NCI-H1436 (cell line): ENCODE measurements around the gene KLHL3.

Source experiments
- DNase-seq: peaks from one replicate; lab custom pipeline; 2025; lab: John Stamatoyannopoulos, UW

KLHL3 gene

DNA sequence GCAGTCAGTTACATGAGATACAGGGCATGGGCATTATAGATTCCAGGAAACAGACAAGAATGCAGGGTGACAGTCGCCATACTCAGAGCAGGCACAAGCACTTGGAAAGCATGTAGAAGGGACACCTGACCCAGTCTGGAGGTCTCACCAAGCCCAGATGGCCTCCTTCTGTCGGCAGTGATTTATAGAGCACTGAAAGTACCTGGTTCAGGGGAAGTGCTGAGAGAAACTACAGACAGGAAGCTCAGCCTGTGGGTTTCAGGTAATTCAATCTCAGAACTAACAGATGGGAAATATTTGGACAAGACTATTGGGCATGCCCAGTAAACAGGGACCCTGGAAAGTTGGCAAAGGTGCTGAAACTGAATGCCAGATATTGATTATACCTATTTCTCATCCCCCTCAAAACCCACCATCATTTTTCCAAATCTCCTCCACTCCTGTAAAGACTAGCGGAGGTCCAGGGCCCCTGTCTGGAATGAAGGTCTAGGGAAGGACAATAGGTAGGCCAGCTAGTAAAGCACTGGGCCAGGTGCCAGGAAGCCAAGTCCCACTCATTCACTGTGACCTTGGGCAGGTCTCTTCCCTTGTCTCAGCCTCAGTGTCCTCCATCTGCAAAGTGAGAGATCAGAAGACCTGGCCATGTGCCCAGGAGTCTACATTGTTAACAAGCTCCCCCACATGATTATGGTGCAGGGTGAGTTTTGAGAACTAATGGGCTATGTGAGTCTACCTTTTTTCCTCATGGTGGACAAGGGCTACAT is 26.9 kb downstream of the KLHL3 start:
- no peak for DNase-seq

DNA sequence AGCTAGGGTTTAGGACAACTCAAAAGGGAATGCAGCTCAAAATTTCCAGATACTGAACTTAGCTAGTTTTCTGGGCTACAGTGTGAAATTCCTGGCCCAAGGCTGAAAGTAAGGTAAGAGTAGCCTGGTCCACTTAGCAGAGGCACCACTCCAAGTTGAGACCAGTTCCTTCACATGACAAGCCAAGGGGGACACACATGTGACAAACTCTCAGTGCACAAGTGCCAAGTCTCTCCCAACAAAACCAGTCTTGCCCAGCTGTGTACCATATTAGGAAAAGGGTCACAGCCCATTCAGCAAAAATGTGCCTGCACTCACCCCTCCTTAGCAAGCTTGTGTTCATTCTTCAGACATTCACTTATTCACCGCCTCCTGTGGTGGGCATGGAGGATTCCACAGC is 27.8 kb downstream of the KLHL3 start:
- no peak for DNase-seq

DNA sequence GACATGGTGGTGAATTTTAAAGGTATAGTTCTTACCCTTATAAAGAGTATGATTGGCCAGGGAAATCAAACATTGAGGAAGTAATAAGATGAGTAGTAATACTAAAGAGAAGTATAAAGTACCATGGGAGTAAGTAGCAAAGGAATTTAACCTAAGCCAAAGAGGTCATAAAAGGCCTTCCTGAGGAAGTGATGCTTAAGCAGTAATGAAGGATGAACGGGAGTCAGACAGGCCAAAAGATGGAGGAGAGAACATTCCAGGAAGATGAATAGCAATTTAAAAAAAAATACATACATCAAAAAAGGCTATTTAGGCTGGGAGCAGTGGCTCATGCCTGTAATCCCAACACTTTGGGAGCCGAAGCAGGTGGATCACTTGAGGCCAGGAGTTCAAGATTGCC is 29.0 kb downstream of the KLHL3 start:
- DNase-seq = no peak

DNA sequence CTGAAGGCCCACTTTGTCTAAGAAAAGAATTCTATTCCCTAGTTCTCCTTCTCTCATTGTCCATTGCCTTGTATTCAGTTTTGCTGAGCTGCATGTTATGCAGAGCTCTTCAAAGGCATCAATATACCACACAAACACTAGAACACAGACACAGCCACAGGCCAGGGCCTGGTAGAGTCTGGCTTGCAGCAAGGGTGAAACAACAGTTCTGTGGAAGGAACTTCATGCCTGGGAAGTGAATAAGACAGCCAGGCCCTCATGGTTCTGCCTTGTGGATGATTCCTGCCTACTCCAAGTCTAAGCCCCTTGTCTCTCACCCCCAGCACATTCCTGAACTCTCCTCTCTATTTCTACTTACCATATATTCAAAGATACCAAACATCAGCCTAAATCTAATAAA is 30.8 kb downstream of the KLHL3 start:
- no peak for DNase-seq

DNA sequence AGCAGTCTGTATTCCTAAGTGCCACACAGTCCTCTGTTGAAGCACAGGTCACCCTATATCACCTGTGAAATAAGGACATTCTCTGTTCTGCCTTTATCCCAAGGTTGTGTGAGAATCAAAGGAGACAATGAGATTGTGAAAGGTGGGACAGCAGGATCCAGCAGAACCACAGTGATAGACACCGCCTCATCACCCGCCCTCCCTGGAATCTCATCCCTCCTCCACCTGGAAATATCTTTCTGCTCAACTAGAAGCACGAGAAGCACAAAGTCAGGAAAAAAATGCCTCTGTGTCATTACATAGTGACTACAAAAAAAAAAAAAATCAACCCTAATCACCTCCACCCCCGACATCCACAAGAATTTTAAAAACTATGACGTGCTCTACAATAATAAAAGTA is 32.3 kb downstream of the KLHL3 start:
- no peak for DNase-seq

DNA sequence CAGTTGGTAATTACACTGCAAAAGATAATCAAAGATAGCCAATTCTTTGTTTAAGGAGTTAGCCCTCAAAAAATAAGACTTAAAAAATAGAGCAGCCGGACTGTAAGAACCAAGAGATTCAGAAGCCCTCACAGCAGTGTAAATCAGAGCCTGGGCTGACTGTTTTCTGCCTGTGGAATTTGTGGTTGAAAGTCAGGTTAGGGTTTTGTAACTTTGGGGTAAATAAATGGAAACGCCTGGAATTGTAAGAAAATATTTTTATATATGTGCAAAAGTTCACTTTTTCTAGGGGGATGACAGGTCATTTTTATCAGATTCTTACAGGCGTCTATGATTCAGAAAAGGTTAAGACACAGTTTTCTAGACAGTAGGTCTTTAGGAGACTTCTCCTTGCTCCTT is 35.6 kb downstream of the KLHL3 start:
- no peak for DNase-seq

DNA sequence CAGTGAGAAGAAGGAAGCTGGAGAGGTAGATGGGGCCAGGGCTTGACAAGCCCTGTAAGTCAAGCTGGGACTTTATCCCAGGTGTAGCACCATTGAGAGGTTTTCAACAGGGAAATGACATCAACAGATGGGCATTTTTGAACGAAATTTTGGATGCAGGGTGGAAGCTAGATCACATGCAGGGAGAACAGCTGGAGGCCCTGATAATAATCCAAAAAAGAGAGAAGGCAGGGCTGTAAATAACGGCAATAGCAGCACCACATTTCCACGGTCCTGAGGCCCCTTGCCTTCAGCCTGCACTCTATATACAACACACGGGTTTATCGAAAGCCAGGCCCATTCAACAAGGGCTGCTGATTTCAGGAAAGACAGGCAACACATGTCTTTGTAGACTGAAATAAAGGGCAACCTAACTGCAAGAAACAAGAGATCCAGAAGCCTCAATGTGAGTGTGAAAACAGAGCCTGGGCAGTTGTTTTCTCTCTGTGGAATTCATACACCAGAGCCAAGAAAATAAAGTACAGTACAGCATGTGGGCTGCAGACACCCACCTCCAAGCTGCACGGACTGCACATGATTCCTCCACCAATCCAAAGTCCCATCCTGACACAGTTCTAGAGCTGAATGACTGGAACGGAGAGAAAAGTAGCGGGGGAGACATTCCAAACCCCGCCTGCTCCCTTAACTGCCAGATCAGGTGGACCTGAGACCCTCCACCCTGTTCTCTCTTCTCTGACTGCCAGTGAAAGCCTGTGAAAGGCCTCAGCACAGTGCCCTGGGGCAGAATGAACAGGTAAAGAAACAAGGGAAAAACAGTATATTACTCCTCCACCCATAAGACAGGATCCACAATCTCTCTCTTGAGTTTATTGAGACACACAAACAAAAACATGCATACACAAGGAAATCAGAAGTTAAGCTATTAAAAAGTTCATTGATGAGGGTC is 36.3 kb downstream of the KLHL3 start:
- DNase-seq = no peak

DNA sequence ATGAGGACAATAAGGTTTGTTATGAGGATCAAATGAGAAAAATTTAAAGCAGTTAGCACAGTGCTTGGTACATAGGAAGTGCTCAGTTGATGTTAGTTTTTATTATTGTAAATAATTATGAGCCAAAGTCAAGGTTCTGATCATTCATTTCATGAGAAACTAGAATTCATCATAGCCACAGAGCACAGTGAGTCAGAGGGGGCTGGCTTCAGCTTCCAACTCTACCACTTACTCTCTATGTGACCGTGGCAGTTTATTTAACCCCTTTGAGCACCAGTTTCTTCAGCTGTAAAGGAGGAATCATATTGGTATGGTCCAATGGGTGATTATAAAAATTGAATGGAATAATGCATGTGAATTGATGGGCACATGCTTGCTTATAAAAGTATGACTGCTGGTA is 39.4 kb downstream of the KLHL3 start:
- DNase-seq = no peak

DNA sequence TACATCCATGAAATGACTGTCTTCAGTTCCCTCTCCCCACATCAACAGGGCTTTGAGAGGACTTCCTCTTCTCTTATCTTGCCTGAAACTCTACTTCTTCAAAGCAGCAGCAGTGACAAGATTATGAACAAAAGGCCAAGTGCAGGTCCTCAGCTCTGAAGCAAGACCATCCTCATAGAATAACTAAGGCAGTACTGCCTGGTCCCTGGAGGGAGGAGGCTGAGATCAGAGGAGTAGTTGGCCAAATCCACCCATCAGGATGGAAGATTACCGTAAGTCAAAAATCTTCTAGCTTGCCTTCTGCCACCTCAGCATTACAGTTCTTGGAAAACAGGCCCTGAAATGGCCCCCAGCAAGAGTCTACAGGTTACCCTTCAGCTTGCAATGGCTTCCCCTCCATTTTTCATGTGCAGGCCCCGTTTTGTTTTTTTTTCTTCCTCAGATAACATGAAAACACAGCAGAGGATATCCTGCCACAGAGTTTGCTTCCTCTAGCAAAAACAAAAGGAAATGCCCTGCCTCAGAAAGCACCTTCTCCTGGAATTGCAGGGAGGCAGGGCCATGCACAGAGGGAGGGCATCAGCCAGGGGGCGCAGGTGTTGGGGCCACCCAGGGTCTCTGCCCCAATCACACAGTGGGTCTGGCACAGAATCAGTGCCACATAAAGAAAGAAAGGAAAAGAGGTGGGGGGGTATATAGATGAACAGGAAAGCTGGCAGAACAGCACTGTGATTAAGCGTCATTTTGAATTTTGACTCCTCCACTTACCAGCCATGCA is 40.0 kb downstream of the KLHL3 start:
- DNase-seq = no peak

DNA sequence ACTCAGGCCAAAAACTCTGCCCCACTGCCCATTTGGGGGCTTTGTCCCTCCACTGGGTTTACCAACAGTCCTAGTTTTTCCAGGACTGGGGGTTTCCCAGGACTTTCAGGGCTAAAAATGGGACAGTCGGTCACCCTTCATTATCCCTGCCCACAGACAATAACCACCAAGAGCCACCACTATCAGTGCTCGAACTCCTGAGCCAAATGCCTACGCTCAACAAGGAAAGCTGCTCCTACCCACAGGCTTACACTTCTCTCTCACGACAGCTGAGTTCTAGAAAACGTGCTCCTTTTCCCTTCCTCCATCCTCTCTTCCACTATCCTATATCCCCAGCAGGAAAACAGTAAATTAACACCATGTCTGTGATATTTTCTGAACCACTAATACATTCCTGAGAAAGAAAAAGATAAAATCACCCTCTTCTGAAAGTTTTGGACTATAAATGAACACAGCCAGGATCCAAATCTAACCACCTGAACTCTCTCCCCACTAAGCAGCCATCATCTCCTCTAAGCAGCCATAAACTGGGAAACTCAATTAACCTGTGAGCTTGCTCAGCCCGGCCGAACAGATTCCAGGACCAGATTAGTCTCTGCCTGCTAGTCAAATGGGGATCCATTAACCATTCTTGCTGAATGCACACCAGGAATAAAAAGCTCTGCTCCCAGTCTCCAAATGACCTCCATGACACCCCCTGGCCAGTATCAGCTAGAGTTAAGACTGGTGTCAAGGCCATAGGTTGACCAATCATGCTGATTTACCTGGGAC is 41.8 kb downstream of the KLHL3 start:
- no peak for DNase-seq

DNA sequence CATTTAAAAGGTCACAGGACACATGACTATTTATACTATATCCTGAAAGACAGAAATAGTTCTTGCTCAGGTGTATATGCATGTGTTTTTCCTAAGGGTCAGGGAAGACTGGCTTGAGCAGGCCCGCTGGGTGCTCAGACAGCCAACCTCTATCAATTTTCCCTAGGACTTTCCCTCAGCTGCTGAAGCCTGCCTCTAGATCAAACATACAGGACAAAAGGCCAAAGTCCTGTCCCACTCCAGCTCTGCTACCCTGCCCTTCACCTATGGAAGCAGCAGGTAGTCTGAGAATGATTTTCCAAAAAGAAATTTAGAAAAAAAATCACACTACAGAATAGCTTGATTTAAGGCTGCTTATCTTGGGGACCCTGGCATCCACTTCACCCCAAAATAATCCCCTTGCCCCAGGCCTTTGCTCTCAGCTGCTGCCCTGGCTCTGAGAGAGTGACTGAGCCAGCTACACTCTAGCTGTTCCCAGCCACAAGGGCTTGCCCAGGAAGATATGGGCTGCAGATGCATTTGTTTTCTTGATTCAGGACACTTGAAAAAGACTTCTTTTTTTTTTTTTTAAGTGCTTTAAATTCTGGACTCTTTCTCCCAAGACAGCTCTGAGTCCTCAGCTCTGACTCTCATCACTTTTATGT is 42.5 kb downstream of the KLHL3 start:
- no peak for DNase-seq

DNA sequence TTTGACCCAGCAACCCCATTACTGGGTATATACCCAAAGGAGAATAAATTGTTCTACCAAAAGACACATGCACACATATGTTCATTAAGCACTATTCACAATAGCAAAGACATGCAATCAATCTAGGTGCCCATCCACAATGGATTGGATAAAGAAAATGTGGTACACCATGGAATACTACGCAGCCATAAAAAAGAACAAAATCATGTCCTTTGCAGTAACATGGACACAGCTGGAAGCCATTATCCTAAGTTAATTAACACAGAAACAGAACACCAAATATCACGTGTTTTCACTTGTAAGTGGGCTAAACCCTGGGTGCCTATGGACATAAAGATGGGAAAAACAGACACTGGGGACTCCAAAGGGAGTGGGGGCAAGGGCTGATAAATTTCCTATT is 46.6 kb downstream of the KLHL3 start:
- DNase-seq = no peak

DNA sequence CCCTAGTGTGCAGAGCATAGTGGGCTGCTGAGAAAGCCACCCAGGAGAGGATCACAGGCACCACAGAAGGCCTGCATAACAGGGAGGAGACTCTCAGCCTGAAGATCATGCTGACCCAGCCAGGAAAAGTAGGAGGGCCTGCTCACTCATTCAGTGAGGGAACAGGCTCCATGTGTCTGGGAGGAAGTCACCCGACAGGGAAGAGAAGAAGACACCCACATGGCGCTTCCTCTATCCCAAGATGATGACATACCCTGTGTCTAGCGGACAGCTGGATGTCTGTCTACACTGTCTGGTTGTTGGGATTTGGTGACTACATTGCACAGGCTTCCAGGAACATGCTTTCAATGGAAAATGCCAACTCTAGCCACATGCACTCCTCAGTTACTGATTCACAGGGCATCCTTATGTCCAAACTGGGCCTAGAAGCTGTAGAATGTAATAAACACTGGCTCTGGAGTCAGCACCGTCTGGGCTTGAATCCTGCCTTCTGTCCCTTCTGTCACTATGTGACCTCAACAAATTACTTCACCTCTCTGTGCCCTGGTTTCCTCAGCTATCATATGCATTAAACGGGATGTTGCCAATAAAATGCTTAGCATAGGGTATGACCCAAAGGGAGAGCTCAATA is 47.6 kb downstream of the KLHL3 start:
- DNase-seq = no peak

DNA sequence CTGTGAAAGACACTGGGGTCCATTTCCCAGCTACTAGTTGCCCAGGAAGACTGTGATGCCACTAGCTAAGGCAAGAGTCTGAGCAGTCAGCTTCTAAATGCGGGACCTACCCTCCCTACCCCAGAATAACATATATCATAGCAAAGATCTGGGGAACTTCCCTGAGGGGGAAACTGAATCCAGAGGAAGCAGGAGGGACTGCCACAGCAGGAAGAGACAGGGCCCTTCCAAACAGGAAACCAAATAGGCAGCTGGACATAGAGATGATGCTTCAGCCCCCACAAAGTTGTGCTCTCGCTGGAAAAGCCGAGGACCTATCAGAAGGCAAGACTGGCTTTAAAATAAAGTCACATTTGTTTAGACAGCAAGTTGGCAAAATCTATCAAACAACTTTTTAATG is 51.1 kb downstream of the KLHL3 start:
- no peak for DNase-seq

DNA sequence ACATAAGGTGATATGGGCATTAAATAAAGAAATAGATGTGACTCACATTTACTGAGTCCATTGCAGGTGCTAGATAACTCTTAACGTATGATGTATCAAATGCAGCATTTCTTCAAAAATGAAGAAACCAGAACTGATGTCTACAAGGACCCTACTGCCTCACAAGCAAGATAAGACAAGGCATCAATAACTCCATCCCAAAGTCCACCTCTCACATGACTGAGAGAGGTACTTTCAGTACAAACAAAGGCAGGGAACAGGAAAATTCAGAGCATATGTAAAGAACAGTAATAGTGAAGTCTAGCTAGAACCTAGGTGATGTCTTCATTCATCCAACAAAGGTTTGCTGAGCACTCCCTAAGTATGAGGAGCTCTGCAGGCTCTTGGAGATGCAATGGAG is 54.7 kb downstream of the KLHL3 start:
- DNase-seq = no peak

DNA sequence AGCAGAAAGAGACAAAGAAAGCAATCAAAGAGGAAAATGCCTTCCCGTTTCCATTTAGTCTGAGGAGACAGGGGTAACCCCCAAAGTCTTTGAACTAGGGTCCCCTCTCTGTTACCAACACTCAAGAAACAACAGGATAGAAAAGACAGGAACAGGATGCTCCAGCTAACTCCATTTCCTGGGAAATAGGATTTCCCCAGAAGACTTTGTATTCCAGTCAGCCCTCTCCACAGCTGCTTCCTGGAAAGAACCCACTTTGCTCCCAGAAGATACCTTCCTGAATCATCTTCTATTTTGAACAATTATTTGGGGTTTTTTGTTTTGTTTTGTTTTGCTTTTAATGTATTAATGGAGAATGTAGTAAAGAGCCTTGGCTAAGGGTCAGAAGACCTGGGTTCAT is 56.0 kb downstream of the KLHL3 start:
- no peak for DNase-seq

DNA sequence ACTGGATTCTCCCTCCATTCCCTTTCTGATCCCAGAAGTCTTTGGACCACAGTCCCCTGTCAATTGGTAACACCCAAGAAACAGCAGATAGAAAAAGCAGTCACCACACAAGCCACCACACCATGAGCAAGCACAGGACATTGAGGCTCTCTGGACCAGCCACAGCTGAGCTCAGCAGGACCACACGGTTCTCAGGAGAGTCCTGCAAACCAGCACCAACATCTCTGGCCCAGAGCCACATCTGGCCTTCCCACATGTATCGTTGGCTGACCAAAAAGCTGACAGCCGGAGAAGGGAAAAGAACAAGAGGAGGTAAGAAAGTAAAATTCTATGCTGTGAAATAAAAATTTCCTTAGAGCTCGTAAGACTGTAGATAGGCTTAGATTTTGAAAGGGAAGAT is 56.7 kb downstream of the KLHL3 start:
- no peak for DNase-seq

DNA sequence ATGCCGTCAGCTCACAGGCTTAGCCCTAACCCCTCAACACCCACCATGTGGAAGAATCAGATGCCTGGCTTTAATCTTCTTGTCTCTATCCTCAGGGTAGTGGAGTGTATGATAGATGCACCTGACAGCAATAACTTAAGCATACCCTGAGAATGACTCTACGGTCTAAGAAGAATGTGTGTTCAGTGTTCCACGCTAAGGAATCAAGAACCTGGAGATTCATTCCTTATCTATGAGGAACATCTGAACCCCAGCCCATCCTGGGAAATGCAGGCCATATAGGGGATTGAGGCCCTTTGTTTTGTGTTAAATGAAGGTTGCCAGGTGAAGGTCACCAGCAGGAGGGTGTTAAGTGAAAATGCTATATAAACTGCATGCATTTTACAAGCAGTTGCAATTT is 63.0 kb downstream of the KLHL3 start:
- no peak for DNase-seq

DNA sequence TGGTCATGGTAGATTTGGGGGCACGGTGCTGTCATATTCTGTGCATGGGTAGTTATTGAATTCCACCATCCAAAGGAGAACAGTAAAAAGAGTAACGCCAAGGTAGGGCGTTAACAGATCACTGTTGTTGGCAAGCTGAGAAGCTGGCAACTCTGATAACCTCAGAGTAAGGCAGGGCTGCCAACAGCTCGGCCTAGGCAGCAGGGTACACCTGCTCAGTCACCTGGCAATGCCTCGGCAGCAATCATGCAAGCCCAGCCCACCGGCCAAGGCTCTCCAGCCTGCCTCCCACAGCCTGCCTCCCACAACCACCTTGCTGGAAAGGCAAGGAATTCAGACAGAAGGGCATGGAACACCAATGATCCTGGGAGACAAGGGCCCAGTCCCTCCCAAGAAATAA is 63.9 kb downstream of the KLHL3 start:
- no peak for DNase-seq

DNA sequence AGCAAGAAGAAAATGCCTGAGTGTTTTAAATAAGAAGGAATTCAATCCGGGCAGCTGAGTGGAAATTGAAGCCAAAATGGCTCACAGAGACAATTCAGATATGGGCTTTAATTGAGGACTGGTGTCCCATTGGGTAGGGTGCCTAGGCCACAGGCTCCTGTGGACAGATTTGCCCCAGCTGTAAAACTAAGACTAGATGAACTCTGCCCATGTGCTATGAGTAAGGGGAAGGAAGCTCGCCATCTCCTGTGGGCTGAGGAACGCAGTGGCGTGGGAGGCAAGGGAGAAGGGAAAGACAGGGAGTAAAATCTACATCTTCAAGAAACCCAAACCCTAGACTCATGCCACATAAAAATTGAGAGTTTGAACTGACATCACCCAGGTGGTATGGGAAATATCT is 66.1 kb downstream of the KLHL3 start:
- no peak for DNase-seq

DNA sequence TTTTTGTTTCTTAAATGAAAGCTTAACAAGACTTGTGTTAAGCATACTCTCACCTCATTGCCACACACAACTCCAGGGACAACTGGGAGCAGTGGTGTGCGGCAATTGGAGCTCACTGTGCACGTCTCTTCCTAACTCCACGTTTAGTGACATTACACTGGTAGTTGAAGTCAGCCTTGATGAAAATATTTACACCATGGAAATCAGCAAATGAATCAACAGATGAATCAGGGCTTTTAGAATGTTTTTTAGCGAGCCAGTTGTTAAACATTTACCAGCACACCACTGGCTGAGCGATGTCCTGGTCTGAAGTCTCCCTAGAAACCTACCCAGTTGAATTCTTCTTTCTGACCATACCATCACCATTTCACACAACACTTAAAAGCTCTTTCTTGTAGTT is 67.3 kb downstream of the KLHL3 start:
- no peak for DNase-seq
